GM18519 (cell line): ENCODE results near the gene PLCD1.
"Not testable (repeated sequence)": the region's sequence is repeated elsewhere in the genome, so short reads cannot be mapped to it uniquely, and the experiment has no call there.

Experiments used
- ATAC-seq: cut with Tn5 transposase; IDR thresholded peaks from one replicate; pipeline ENCODE4 v1.9.1; 2021; ENCODE audit warnings: mild to moderate bottlenecking, moderate library complexity; ENCODE audit not compliant: unreplicated experiment, low FRiP score

Gene PLCD1

DNA sequence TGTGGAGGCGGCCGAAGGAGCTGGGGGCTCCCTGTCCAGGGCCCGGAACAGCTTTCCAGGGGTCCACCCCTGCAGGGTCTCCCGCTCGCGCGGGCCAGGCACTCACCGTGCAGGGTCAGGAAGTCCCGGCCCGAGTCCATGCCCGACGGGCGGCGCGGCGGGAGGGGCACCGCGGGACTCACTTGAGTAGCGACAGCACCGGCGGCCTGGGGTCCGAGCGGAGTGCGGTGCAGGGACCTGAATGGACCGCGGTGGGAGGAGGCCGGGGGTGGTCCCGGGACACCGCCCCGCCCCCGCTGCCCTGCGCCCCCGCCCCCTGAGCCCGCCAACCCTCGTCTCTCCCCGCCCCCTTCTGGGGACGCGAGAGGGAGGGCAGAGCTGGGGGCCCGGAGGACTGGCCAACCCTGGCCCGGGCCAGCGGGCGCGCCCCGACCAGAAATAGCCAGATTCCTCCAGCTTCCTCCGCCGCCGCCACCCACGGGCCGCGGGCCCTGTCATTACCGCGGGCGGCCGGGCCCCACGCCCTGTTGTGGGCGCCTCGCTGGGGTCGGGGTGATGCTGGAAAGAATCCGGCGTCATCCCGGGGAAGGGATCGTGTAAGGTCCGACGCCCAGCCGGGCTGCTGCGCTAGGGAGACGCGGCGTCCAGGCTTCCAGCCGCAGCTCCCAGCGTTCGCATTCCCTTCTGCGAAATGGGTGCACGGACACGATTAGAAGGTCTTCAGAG is at the start of gene PLCD1:
PLCD1 (minus strand) TSS at position 243 of the 726 bp plus-strand sequence; CDS start at position 140, 103 bp downstream.
- no peak for ATAC-seq

DNA sequence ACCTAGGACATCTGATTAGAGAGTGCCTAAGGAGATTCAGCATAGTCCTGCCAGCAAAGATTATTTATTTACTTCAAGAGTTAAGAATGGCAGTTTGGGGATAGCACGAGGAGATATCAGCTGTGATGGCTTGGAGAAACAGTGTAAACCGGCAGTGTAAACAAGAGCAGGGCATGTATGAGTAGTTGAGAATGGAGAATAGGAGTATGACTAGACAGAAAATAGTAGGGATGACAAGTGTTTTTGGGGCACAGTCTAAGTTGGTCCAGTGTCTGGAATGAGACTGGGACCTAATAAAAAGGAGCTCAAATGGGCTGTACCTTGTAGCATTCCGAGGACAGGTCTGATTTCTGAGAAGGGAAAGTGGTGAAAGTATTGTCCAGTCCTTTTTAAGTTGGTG is 47.6 kb upstream of the PLCD1 start:
- not testable (repeated sequence) for ATAC-seq

DNA sequence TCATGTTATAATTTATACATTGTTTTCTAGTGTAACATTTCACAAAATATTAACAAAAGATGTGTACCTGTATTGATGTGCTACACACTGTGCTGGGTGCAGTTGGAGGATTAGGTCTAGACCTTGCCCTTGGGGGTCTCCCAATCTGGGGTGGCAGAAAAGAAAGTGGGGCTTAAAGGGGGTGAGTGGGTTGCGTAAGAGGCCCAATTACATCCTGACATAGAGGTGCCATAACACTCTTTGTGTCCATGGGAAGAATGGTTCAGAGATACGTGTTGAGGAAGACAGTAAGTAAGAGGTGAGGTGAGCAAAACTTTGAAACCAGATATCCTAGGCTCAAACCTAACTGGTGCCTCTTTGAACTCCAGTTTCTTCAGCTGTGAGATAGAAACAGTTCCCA is 40.6 kb upstream of the PLCD1 start:
- ATAC-seq = no peak

GRCh38 chr3:38067508-38068233 is 38.2 kb upstream of the PLCD1 start:
- no peak for ATAC-seq

- ATAC-seq = not testable (repeated sequence)
Observed at GRCh38 chr3:38064453-38064852, 35.0 kb upstream of the PLCD1 start.

- no peak for ATAC-seq
Observed at GRCh38 chr3:38062809-38063208, 33.4 kb upstream of the PLCD1 start.

GRCh38 chr3:38059591-38059990 is 30.1 kb upstream of the PLCD1 start:
- no peak for ATAC-seq

- no peak for ATAC-seq
Observed at GRCh38 chr3:38059148-38059547, 29.7 kb upstream of the PLCD1 start.

GRCh38 chr3:38054499-38055001 is 25.1 kb upstream of the PLCD1 start:
- no peak for ATAC-seq

- not testable (repeated sequence) for ATAC-seq
Observed at GRCh38 chr3:38053813-38054498, 24.5 kb upstream of the PLCD1 start.

- ATAC-seq = not testable (repeated sequence)
Observed at GRCh38 chr3:38053286-38053685, 23.8 kb upstream of the PLCD1 start.

GRCh38 chr3:38051131-38051530 is 21.7 kb upstream of the PLCD1 start:
- no peak for ATAC-seq

GRCh38 chr3:38049358-38050126 is 20.1 kb upstream of the PLCD1 start:
- no peak for ATAC-seq

GRCh38 chr3:38047896-38048295 is 18.5 kb upstream of the PLCD1 start:
- ATAC-seq = no peak

- ATAC-seq = no peak
Observed at GRCh38 chr3:38046821-38047220, 17.4 kb upstream of the PLCD1 start.

DNA sequence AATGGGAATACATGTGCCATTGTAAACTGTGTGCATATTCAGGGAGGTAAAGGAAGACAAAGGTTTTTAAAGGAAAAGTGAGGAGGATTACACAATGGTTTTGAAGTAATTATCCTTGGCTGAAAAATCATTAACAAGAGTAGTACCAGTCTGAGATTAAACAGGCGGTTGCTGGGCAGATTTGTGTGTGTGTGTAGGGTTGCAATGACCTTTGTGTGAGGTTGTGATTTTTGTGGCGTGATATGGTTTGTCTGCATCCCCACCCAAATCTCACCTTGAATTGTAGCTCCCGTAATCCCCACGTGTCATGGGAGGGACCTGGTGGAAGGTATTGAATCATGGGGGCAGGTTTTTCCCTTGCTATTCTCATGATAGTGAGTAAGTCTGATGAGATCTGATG is 16.6 kb upstream of the PLCD1 start:
- ATAC-seq = no peak

DNA sequence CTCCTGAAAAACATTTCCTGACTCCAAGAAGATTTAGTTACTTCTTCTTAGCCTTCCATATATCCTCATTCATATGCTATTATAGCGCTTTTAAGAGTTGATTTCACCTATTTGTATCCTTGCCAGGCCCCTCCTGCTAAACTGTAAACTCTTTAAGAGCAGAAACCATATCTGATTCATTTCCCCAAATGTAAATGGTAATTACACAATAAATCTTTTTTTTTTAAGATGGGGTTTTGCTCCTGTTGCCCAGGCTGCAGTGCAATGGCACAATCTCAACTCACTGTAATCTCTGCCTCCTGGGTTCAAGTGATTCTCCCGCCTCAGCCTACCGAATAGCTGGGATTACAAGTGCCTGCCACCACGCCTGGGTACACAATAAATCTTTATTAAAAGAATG is 14.0 kb upstream of the PLCD1 start:
- ATAC-seq = no peak

DNA sequence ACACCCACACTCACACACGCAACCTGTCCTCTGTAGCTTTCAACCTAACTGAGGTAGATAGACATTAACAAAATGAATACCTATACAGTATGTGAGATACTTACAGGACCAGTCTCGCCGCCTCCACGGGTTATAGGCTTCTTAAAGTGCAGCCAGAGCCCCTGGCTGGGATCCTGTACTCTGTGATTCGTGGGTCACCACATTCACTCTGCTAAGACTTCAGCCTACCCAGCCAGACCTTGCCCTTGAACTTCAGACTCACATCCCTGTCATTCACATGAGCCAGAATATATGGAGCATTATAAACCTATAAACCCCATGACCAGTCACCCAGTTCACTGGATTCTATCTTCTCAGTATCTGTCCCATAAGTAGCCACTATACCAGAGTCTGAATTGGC is 11.0 kb upstream of the PLCD1 start:
- no peak for ATAC-seq

GRCh38 chr3:38039899-38040261 is 10.4 kb upstream of the PLCD1 start:
- peak; percentile 45 for ATAC-seq

- peak; percentile 64 for ATAC-seq
Observed at GRCh38 chr3:38039101-38039898, 9.9 kb upstream of the PLCD1 start, which contains the start of gene DLEC1. Gene DLEC1, plus strand, starts transcription at chr3:38039208. Its CDS starts 18 bp downstream, at chr3:38039226.
